HG03039 (cell line): Measurements from ENCODE around the gene KDM6B.
A peak's percentile ranks its signal among the peaks of the same experiment; 100 is the strongest.
"Not testable (repeated sequence)": the region's sequence is repeated elsewhere in the genome, so short reads cannot be mapped to it uniquely, and the experiment has no call there.

ENCODE experiments used
- ATAC-seq: cut with Tn5 transposase; IDR thresholded peaks from one replicate; pipeline ENCODE4 v1.9.1; 2021; ENCODE audit warnings: mild to moderate bottlenecking, moderate library complexity; ENCODE audit not compliant: unreplicated experiment

Gene KDM6B

DNA sequence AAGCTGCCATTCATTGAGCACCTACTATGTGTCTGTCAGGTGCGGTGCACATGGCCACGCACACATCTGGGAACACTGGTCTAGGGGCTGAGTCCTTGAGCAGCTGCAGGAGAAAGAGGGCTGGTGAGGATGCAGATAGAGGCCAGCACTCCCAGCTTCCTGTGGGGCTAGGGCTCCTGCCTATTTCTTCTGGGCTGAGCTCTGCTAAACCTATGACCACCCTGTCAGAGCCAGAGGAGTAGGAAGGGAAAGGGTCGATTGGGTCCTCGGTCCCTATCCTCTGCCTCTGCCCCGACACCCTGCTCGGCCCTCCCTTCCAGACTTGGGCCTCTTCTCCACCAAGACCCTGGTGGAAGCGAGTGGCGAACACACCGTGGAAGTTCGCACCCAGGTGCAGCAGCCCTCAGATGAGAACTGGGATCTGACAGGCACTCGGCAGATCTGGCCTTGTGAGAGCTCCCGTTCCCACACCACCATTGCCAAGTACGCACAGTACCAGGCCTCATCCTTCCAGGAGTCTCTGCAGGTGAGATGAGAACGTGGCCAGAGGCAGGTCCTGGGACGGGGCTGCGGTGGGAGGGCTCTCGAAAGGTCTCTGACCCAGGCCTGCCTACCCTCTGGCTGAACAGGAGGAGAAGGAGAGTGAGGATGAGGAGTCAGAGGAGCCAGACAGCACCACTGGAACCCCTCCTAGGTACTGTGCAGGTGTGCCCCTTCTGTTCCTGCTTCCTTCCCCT, 16.9 kb downstream of the KDM6B start:
- no peak for ATAC-seq

- ATAC-seq: peak; percentile 63
These were observed 17.6 kb downstream of the KDM6B start for GRCh38 chr17:7851438-7852261.

DNA sequence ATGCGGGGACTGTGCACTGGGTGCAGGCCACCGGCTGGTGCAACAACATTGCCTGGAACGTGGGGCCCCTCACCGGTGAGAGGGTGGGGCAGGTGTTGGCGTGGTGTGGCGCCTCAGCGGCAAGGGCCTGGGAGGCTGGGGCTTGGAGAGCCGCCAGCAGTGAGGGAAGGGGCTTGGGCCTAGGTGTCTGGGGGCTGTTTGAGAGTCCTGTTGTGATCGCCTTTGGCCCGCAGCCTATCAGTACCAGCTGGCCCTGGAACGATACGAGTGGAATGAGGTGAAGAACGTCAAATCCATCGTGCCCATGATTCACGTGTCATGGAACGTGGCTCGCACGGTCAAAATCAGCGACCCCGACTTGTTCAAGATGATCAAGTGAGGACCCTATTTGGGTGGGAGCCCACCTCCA, 18.2 kb downstream of the KDM6B start:
- ATAC-seq: no peak

GRCh38 chr17:7852919-7853690, 19.1 kb downstream of the KDM6B start:
- no peak for ATAC-seq

DNA sequence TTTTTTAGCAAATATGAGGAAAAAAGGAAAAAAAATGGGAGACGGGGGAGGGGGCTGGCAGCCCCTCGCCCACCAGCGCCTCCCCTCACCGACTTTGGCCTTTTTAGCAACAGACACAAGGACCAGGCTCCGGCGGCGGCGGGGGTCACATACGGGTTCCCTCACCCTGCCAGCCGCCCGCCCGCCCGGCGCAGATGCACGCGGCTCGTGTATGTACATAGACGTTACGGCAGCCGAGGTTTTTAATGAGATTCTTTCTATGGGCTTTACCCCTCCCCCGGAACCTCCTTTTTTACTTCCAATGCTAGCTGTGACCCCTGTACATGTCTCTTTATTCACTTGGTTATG, 19.6 kb downstream of the KDM6B start:
- no peak for ATAC-seq

DNA sequence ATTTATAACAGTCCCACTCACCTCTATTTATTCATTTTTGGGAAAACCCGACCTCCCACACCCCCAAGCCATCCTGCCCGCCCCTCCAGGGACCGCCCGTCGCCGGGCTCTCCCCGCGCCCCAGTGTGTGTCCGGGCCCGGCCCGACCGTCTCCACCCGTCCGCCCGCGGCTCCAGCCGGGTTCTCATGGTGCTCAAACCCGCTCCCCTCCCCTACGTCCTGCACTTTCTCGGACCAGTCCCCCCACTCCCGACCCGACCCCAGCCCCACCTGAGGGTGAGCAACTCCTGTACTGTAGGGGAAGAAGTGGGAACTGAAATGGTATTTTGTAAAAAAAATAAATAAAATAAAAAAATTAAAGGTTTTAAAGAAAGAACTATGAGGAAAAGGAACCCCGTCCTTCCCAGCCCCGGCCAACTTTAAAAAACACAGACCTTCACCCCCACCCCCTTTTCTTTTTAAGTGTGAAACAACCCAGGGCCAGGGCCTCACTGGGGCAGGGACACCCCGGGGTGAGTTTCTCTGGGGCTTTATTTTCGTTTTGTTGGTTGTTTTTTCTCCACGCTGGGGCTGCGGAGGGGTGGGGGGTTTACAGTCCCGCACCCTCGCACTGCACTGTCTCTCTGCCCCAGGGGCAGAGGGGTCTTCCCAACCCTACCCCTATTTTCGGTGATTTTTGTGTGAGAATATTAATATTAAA, 20.2 kb downstream of the KDM6B start:
- no peak for ATAC-seq

- no peak for ATAC-seq
These were observed 21.0 kb downstream of the KDM6B start, which contains the start of gene TMEM88 for GRCh38 chr17:7854851-7855659. Gene TMEM88 (plus strand): TSS chr17:7855066. CDS start chr17:7855075, 9 bp downstream.

DNA sequence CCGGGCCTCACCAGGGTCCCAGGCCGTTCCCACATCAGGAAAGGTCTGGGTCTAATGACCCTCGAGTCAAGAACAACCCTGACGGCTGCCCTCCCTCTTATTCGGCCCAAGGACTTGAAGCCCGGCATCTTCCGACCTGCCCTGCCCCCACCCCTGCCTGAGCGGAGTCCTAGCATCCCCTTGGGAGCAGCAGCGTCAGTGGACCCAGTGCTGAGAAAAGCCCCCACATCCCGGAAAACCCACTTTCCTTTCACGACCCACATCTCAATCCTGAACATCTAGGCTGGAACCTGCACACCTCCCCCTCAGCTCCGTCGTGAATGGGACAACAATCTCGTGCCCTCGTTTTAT, 21.6 kb downstream of the KDM6B start:
- ATAC-seq: no peak

GRCh38 chr17:7856011-7856810, 22.2 kb downstream of the KDM6B start:
- ATAC-seq: no peak

DNA sequence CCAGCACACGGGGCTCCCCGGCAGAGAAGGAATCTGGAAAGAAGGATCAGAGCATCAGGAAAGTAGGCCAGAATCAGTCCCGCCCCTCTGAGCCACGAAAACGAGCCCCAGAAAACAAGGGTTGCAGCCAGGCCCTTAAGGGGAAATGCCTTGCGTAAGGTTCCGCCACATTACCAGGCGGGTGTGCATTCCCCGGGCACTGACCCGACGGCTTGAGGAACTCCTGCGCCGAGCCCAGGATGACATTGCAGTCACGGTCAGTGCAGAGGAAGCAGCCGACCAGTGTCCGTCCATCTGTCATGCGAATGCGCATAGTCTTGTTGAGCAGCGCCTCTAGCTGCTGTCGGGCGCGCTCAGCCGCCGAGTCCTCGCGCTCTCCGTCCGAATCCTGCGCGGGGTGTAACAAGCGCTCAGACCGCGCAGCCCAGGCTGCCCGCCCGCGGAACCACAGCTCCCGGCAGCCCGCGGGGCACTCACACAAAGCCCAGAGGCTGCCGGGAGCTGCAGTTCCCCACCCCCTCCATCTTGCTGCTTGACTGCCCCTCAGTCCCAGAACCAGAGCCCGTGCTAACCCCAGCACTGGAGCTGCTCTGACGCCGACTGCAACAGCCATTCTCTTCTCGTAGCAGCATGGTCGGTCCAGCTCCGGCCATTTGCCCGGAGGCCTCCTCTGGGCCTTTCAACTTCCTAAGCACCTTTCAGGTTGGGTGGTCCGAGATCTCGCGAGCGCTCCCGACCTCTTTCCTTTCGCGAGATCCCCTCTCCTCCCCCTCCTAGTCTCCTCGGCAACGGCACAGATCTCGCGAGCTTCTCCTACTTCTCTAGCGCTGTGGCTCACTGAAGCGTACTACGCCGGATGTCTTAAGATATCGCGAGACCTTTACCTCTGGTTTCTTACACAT, 23.0 kb downstream of the KDM6B start, which contains the start of gene NAA38:
TSS of gene NAA38 (minus strand) at position 749 of the 902 bp plus-strand sequence. CDS start at position 653, 96 bp downstream.
- peak; percentile 57 for ATAC-seq

GRCh38 chr17:7857713-7858521, 23.9 kb downstream of the KDM6B start, which contains the start of gene CYB5D1:
Gene CYB5D1 (plus strand): TSS chr17:7858003. CDS start chr17:7858135, 132 bp downstream.
- ATAC-seq: peak; percentile 32

DNA sequence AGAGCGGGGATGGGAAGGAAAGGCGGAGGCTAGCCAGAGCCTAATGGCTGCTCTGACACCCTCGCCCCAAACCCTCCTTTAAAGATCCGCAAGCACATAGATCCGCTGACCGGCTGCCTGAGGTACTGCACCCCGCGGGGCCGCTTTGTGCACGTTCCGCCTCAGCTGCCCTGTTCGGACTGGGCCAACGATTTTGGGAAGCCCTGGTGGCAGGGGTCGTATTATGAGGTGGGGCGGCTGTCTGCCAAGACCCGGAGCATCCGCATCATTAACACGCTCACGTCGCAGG, 24.4 kb downstream of the KDM6B start:
- ATAC-seq: no peak

- no peak for ATAC-seq
These were observed 25.0 kb downstream of the KDM6B start for GRCh38 chr17:7859028-7859427.

DNA sequence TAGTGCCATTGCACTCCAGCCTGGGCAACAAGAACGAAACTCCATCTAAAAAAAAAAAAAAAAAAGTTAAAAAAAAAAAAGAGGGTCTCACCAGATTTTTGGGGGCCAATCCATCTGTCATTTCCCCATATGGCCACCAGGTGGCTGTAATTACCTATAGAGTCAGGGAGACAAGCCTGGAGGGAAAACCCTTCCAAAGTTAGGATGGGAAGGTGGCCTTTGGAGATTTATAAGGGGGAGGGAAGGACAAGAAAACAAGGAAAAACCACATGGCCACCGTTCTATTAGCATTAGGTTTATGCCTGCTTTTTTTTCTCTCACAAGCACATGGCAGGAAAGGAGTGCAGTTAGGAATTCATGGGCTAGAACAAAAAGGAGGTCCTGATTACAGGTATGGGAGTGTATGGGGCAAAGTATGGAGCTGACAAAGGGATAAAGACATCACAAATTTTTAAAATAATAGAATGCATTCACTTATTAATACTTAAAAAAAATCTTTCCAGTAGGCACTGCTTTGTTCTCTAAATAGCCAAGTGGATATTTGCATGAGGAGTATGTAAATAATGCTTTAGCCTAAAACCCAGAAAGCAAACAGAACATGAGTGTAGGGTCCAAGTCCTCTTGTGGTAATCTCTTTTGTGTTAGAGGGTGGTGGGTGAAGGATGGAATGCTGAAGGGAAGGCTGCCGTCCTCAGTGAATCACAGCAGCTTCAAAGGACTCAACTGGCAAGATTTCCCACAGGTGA, 28.8 kb downstream of the KDM6B start:
- no peak for ATAC-seq

GRCh38 chr17:7864384-7864783, 30.4 kb downstream of the KDM6B start:
- not testable (repeated sequence) for ATAC-seq

DNA sequence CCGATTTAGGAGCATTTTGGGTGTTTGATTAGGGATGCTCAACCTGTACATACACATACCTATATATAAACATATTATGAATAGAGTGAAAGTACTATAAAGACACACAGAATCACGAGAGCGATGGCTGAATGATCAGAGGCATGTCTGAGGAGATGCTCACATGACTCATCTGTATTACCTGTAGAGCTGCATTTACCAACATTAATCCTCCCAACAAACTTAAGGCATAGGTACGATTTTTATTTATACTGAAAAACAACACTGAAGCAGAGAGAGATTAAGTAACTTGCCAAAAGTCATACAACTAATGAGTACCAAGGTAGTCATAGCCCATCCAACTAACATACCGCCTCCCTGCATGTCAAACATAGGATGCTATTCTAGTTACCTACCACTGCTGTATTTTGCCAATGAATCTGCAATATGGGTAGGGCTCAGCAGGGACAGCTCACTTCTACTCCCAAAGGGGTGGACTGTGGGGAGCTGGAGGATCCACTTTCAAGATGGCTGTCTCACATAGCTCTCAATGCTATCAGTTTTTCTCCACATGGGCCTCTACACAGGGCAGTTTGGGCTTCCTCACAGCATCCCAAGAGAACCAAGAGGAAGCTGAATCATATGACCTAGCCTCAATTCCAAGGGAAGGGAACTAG, 31.1 kb downstream of the KDM6B start:
- ATAC-seq: no peak
